HCT116 (cell line): ENCODE data around the gene TGFBI. TPM values are rescaled to one million over a fixed set of nuclear protein-coding genes. Genes with fewer than 3 reads are reported as not detected.

Experiments used
- ATAC-seq: fragments of 200-7000 bp; cut with Tn5 transposase; 2 replicates; pipeline ENCODE4 v1.9.1; 2020; ENCODE audit warnings: mild to moderate bottlenecking, moderate library complexity
- BruUV-seq: library from RNA; stranded (reverse); fragments of 400-500 nt; replicated peaks from 2 replicates; lab custom pipeline; 2021; lab: Mats Ljungman, UMichigan
- CTCF ChIA-PET: fragments of 300-600 bp; sonication (Branson Sonifier 250); formaldehyde crosslinking; loops from one replicate; lab custom pipeline; 2021; ENCODE audit warnings: antibody characterized with exemption; lab: Charles Lee
- POLR2A ChIA-PET: fragments of 300-600, 350-600 bp; sonication (Branson Sonifier 250); formaldehyde crosslinking; loops from one replicate; lab custom pipeline; 2021; ENCODE audit warnings: antibody characterized with exemption; lab: Charles Lee
- RAD21 ChIA-PET, 2 experiments: fragments of 300-600 bp; sonication (Branson Sonifier 250); formaldehyde crosslinking; loops; one replicate each; lab custom pipeline; 2023; ENCODE audit warnings: low total read pairs in 2 of 2; ENCODE audit not compliant: uncharacterized antibody in 2 of 2, unreplicated experiment in 2 of 2, low non-redundant PET in 1 of 2; lab: Charles Lee
- DNase-seq: peaks from one replicate; pipeline ENCODE4 v3.0.0-alpha.2; 2010; ENCODE audit warnings: low read depth, low spot score
- H2AFZ ChIP-seq: fragments of 200-600 bp; shearing (Covaris generic), sonication (generic); 2 replicates; pipeline ENCODE4 v1.6.1; 2017; ENCODE audit warnings: low read depth, mixed run types, mixed read lengths, antibody characterized with exemption, low read length; ENCODE audit not compliant: poor library complexity, severe bottlenecking
- H3K27ac ChIP-seq: 2 replicates; pipeline ENCODE4 v1.5.1; 2012; ENCODE audit warnings: low read depth, low read length
- H3K27me3 ChIP-seq: fragments of 200-600 bp; sonication (generic); 2 replicates; pipeline ENCODE4 v1.6.1; 2016; ENCODE audit warnings: mixed run types, low read length, mixed read lengths; ENCODE audit not compliant: insufficient read depth
- H3K36me3 ChIP-seq, 2 experiments: fragments of 200-500 bp in 1 of 2; fragments of 200-600 bp in 1 of 2; sonication (Bioruptor generic) in 1 of 2; sonication (generic) in 1 of 2; 2 replicates each; pipeline versions ENCODE4 v1.5.1 to v1.6.1; 2014 to 2016; ENCODE audit warnings: low read length in 2 of 2, inconsistent platforms in 1 of 2, mixed read lengths in 1 of 2, mixed run types in 1 of 2; ENCODE audit not compliant: insufficient read depth in 2 of 2, control insufficient read depth in 1 of 2
- H3K4me1 ChIP-seq, 2 experiments: fragments of 200-600 bp in 1 of 2; sonication (generic) in 1 of 2; 2 replicates each; pipeline versions ENCODE4 v1.5.1 to v1.6.1; 2012 to 2017; ENCODE audit warnings: low read length in 2 of 2, inconsistent platforms in 1 of 2, mild to moderate bottlenecking in 1 of 2, mixed read lengths in 1 of 2, mixed run types in 1 of 2, moderate library complexity in 1 of 2; ENCODE audit not compliant: insufficient read depth in 2 of 2, control insufficient read depth in 1 of 2
- H3K4me2 ChIP-seq: fragments of 200-600 bp; sonication (generic); 2 replicates; pipeline ENCODE4 v1.6.1; 2017; ENCODE audit warnings: mixed run types, low read length, mixed read lengths
- H3K4me3 ChIP-seq, 2 experiments: fragments of 200-600 bp in 1 of 2; sonication (generic) in 1 of 2; replicated peaks in 1 of 2; 2 replicates each; pipeline ENCODE4 v1.5.1; 2011 to 2016; ENCODE audit warnings: low read length in 2 of 2, control low read depth in 1 of 2, low read depth in 1 of 2, mild to moderate bottlenecking in 1 of 2, mixed read lengths in 1 of 2, mixed run types in 1 of 2
- H3K79me2 ChIP-seq: fragments of 200-600 bp; sonication (generic); 2 replicates; pipeline ENCODE4 v1.6.1; 2017; ENCODE audit warnings: mild to moderate bottlenecking, mixed run types, low read length, moderate library complexity, mixed read lengths; ENCODE audit not compliant: insufficient read depth
- H3K9ac ChIP-seq: fragments of 200-600 bp; sonication (generic); 2 replicates; pipeline ENCODE4 v1.6.1; 2016; ENCODE audit warnings: low read length, mixed read lengths
- H3K9me2 ChIP-seq: fragments of 200-600 bp; sonication (generic), shearing (Covaris generic); 2 replicates; pipeline ENCODE4 v1.6.1; 2017; ENCODE audit warnings: mixed run types, mild to moderate bottlenecking, moderate library complexity; ENCODE audit not compliant: insufficient read depth
- H3K9me3 ChIP-seq, 2 experiments: fragments of 200-500 bp in 1 of 2; fragments of 200-600 bp in 1 of 2; sonication (Bioruptor generic) in 1 of 2; sonication (generic) in 1 of 2; 2 replicates each; pipeline ENCODE4 v1.6.1; 2014 to 2017; ENCODE audit warnings: low read length in 2 of 2, mixed read lengths in 2 of 2, inconsistent platforms in 1 of 2, low read depth in 1 of 2, mild to moderate bottlenecking in 1 of 2, mixed run types in 1 of 2, moderate library complexity in 1 of 2; ENCODE audit not compliant: control insufficient read depth in 1 of 2, insufficient read depth in 1 of 2
- H4K20me1 ChIP-seq: fragments of 200-600 bp; sonication (generic), shearing (Covaris generic); 2 replicates; pipeline ENCODE4 v1.6.1; 2017; ENCODE audit warnings: mixed run types, mild to moderate bottlenecking, moderate library complexity; ENCODE audit not compliant: insufficient read depth
- EGR1 ChIP-seq: IDR thresholded peaks from 2 replicates; pipeline ENCODE4 v1.6.1; 2012; ENCODE audit warnings: low read depth
- ELF1 ChIP-seq: IDR thresholded peaks from 2 replicates; pipeline ENCODE4 v1.6.1; 2012; ENCODE audit warnings: low read depth, borderline replicate concordance
- EZH2 ChIP-seq: fragments of 200-600 bp; sonication (generic); IDR thresholded peaks from 2 replicates; pipeline ENCODE4 v1.6.1; 2017; ENCODE audit warnings: antibody characterized with exemption, mixed run types
- EZH2phosphoT487 ChIP-seq: fragments of 200-600 bp; IDR thresholded peaks from 2 replicates; pipeline ENCODE4 v1.6.1; 2018; ENCODE audit warnings: antibody characterized with exemption, borderline replicate concordance
- FOSL1 ChIP-seq: IDR thresholded peaks from 2 replicates; pipeline ENCODE4 v1.6.1; 2012; ENCODE audit warnings: low read depth
- YY1 ChIP-seq: IDR thresholded peaks from 2 replicates; pipeline ENCODE4 v1.6.1; 2011; ENCODE audit warnings: low read length, low read depth, moderate library complexity, mild to moderate bottlenecking; ENCODE audit not compliant: insufficient replicate concordance; ENCODE audit errors: extremely low read depth
- intact Hi-C: fragments of 100-400 bp; cut with micrococcal nuclease; formaldehyde crosslinking; loops from 2 replicates; pipeline ENCODE4 v1.10.0; 2022
- total RNA-seq: library from RNA; stranded (reverse); gene quantifications from one replicate; pipeline ENCODE4 v1.2.1, GENCODE V29; 2021; ENCODE audit not compliant: unreplicated experiment
- TF ChIP-seq, protein P1 (sequence below): IDR thresholded peaks from 2 replicates; pipeline ENCODE4 v1.6.1; 2012; ENCODE audit warnings: low read depth

Gene TGFBI
- total RNA-seq, 1 experiment from 2014 or later, result 0.64 TPM

DNA sequence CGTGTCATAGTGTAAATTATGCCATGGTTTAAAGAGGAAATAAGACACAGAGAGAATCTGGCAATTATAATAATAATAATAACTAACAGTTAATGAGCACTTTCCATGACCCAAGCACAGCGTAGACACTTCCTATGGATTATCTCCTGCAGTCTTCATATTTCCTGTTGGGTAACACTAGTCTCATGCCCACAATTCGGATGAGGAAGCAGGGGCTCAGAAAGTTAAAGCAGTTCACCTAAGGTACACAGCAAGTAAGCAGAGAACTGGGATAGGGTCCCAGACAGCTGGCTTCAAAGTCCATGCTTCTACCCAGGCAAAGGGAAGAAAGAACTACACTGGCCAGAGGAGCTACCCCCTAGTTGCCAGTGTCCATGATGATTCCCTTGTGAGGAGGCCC, 27.9 kb upstream of the TGFBI start:
- Histone ChIP-seq H3K36me3 (no peaks in the 10 kb centered on the region), H2AFZ (no peak overlapping the region), H3K4me2 (no peak overlapping the region), H4K20me1 (no peaks in the 10 kb centered on the region), H3K9ac (no peak overlapping the region), H3K27ac (no peak overlapping the region), H3K9me3 (no peaks in the 10 kb centered on the region), H3K79me2 (no peaks in the 10 kb centered on the region)
- no TSS peak for BruUV-seq
- POLR2A ChIA-PET, result no interaction called here
- ATAC-seq, result no peak
- intact Hi-C loops, result loop anchor here (5.0 kb wide), 1 partner anchor 876 kb away; no protein-coding TSS in a partner anchor
- CTCF ChIA-PET, result no interaction called here
- TF ChIP-seq, protein P1, sequence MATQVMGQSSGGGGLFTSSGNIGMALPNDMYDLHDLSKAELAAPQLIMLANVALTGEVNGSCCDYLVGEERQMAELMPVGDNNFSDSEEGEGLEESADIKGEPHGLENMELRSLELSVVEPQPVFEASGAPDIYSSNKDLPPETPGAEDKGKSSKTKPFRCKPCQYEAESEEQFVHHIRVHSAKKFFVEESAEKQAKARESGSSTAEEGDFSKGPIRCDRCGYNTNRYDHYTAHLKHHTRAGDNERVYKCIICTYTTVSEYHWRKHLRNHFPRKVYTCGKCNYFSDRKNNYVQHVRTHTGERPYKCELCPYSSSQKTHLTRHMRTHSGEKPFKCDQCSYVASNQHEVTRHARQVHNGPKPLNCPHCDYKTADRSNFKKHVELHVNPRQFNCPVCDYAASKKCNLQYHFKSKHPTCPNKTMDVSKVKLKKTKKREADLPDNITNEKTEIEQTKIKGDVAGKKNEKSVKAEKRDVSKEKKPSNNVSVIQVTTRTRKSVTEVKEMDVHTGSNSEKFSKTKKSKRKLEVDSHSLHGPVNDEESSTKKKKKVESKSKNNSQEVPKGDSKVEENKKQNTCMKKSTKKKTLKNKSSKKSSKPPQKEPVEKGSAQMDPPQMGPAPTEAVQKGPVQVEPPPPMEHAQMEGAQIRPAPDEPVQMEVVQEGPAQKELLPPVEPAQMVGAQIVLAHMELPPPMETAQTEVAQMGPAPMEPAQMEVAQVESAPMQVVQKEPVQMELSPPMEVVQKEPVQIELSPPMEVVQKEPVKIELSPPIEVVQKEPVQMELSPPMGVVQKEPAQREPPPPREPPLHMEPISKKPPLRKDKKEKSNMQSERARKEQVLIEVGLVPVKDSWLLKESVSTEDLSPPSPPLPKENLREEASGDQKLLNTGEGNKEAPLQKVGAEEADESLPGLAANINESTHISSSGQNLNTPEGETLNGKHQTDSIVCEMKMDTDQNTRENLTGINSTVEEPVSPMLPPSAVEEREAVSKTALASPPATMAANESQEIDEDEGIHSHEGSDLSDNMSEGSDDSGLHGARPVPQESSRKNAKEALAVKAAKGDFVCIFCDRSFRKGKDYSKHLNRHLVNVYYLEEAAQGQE, result no peak
- TF ChIP-seq EZH2phosphoT487 (no peak), EZH2 (no peak)
- TF ChIP-seq, all 23 proteins: peak for 0
- Histone ChIP-seq H3K9me2 (no peaks in the 10 kb centered on the region), H3K4me3 (no peak overlapping the region), H3K27me3 (peaks cover 54% of the 10 kb centered on the region), H3K4me1 (peaks cover 0 to under 1% of the 10 kb centered on the region in 2 experiments; a peak in 1 of 4 replicates)
- no peak for DNase-seq
- RAD21 ChIA-PET, result no interaction called here

DNA sequence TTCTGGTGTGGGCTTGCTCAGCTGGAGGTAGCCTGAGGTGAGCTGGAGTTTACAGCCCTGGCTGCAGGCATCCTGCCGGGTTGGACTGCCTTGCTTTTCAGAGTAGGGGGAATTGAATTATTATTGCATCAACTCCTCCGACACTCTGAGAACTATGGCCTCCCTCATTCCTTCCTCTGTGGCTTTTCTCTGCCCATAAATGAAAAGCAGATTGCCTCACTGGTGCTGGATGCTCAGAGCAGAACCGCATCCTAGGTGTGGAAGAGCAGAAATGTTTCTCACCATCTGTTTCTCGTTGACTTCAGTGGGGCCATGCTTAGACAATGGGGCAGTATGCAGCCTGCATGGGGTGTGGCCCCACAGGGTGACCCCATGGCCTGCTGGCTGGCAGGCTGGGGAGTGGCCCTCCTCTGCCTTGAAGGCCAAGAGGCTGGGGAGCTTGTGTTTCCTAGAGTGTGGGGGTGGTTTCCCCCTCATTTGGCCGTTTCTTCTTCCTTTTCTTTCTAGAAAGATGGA, 27.3 kb upstream of the TGFBI start:
- no peaks in the 10 kb centered on the region for H4K20me1 ChIP-seq
- H3K4me3 ChIP-seq, result no peak overlapping the region
- DNase-seq (no peak), ATAC-seq (no peak)
- no peaks in the 10 kb centered on the region for H3K9me2 ChIP-seq
- peaks cover 0 to 6% of the 10 kb centered on the region in 2 experiments; a peak in 2 of 4 replicates for H3K4me1 ChIP-seq
- ChIA-PET POLR2A (no interaction called here), CTCF (interaction anchor here (1.4 kb wide), 1 partner anchor 24 kb away, joined by 4 read pairs; no protein-coding TSS in a partner anchor), RAD21 (no interaction called here)
- H3K9me3 ChIP-seq, result no peaks in the 10 kb centered on the region
- H3K27me3 ChIP-seq, result peaks cover 55% of the 10 kb centered on the region
- no peak overlapping the region for H3K27ac ChIP-seq
- no peak overlapping the region for H3K9ac ChIP-seq
- TF ChIP-seq ELF1 (no peak), EGR1 (no peak), FOSL1 (no peak), YY1 (no peak)
- H3K79me2 ChIP-seq, result no peaks in the 10 kb centered on the region
- H3K36me3 ChIP-seq, result no peaks in the 10 kb centered on the region
- BruUV-seq, result no TSS peak
- intact Hi-C loops, result loop anchor here (5.0 kb wide), 1 partner anchor 876 kb away; no protein-coding TSS in a partner anchor
- H3K4me2 ChIP-seq, result no peak overlapping the region
- no peak overlapping the region for H2AFZ ChIP-seq
